Lower lobe of right lung (tissue), 2 donors: Measurements from ENCODE around the gene ZSCAN9. TPM values are rescaled to one million over a fixed set of nuclear protein-coding genes. Genes with fewer than 3 reads are reported as not detected.

Source experiments
- ATAC-seq, 2 donors: fragments of 200-7000 bp; cut with Tn5 transposase; one replicate each; pipeline ENCODE4 v1.9.1; 2020 to 2022; ENCODE audit warnings: mild to moderate bottlenecking in 2 of 2, moderate library complexity in 2 of 2
- DNase-seq: peaks from one replicate; pipeline ENCODE4 v3.0.0-alpha.2; 2020
- H3K27ac ChIP-seq: fragments of 200-600 bp; one replicate; pipeline ENCODE4 v1.8.0; 2022
- H3K27me3 ChIP-seq: fragments of 200-600 bp; one replicate; pipeline ENCODE4 v1.8.0; 2022; ENCODE audit warnings: low read depth
- H3K36me3 ChIP-seq: fragments of 200-600 bp; one replicate; pipeline ENCODE4 v1.8.0; 2022; ENCODE audit warnings: mild to moderate bottlenecking
- H3K4me1 ChIP-seq: fragments of 200-600 bp; one replicate; pipeline ENCODE4 v1.8.0; 2022
- H3K4me3 ChIP-seq: fragments of 200-600 bp; one replicate; pipeline ENCODE4 v1.8.0; 2022; ENCODE audit warnings: mild to moderate bottlenecking
- H3K9me3 ChIP-seq: fragments of 200-600 bp; one replicate; pipeline ENCODE4 v1.8.0; 2022
- intact Hi-C: fragments of 100-400 bp; cut with DNase I; formaldehyde crosslinking; loops from one replicate; pipeline ENCODE4 v1.11.0; 2022
- total RNA-seq: library from RNA; stranded (reverse); fragmentation: NEBNext Ultra II Directional; extraction: Animal tissue kit (Norgen Biotek cat#: 25700); gene quantifications from one replicate; pipeline ENCODE4 v1.2.1, GENCODE V29; 2021
- TF ChIP-seq, protein P1 (sequence below): fragments of 200-600 bp; IDR thresholded peaks from one replicate; pipeline ENCODE4 v1.8.0; 2022; ENCODE audit warnings: antibody characterized with exemption, mild to moderate bottlenecking
- donor health status: DM: no; HTN: yes; CAD: no; lungs with severe emphysema.

ZSCAN9 gene
- total RNA-seq, 1 donor from 2014 or later, result 11.3 TPM

DNA sequence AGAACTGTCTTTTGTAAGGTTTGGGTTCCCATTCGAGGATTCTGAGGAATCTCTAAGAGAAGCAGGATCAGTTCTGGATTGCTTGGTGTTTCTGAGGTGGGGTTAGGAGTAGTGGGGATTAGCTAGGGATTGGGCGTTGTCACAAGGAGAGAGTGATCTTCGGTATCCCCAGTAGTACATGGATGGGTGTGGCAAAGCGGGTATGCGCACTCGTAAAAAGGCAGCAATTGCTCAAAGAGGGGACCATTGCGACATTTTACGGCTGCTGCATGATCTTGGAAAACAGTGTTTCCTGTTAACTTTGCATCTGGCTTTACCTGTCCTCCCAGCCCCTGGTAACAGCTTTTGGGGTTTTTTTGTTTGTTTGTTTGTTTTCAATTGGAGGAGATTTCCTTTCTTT lies 9.7 kb upstream of the ZSCAN9 start:
- Histone ChIP-seq H3K4me1 (peaks cover 27% of the 10 kb centered on the region), H3K27me3 (peaks cover 51% of the 10 kb centered on the region), H3K4me3 (no peak overlapping the region), H3K27ac (no peak overlapping the region), H3K9me3 (no peaks in the 10 kb centered on the region), H3K36me3 (no peaks in the 10 kb centered on the region)
- intact Hi-C loops, result no loop called here
- TF ChIP-seq, protein P1, sequence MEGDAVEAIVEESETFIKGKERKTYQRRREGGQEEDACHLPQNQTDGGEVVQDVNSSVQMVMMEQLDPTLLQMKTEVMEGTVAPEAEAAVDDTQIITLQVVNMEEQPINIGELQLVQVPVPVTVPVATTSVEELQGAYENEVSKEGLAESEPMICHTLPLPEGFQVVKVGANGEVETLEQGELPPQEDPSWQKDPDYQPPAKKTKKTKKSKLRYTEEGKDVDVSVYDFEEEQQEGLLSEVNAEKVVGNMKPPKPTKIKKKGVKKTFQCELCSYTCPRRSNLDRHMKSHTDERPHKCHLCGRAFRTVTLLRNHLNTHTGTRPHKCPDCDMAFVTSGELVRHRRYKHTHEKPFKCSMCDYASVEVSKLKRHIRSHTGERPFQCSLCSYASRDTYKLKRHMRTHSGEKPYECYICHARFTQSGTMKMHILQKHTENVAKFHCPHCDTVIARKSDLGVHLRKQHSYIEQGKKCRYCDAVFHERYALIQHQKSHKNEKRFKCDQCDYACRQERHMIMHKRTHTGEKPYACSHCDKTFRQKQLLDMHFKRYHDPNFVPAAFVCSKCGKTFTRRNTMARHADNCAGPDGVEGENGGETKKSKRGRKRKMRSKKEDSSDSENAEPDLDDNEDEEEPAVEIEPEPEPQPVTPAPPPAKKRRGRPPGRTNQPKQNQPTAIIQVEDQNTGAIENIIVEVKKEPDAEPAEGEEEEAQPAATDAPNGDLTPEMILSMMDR, result no peak
- DNase-seq, result no peak
- ATAC-seq, result no peak

DNA sequence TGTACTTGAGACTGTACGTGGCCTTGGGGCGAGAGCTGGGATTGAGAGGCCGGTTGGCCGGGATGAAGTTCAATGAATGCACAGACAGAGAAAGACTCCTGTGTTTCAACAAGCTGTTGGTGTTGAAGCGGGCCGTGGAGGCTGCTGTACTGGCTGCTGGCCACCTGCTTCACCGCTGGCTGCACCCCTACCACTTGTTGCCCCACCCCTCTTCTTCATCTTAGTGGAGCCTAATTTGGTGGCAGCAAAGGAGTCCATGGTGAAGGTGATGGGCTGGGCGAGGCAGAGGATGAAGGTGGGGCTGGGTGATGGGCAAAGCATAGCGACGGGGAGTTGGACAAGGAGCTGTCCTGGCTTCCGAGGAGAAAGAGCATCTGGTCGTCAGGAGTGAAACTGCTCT lies 7.2 kb upstream of the ZSCAN9 start:
- no peaks in the 10 kb centered on the region for H3K36me3 ChIP-seq
- no peak overlapping the region for H3K27ac ChIP-seq
- peak overlapping the region; percentile 68 for H3K4me3 ChIP-seq
- DNase-seq (no peak), ATAC-seq (no peak)
- TF ChIP-seq, protein P1, result no peak
- intact Hi-C loops, result no loop called here
- peaks cover 26% of the 10 kb centered on the region for H3K27me3 ChIP-seq
- H3K9me3 ChIP-seq, result no peaks in the 10 kb centered on the region
- H3K4me1 ChIP-seq, result peaks cover 16% of the 10 kb centered on the region

GRCh38 chr6:28218312-28219248 lies 6.5 kb upstream of the ZSCAN9 start:
- peaks cover 20% of the 10 kb centered on the region for H3K27me3 ChIP-seq
- ATAC-seq (peak; percentile 95 to 98), DNase-seq (peak; percentile 86)
- TF ChIP-seq, protein P1, result no peak
- no peaks in the 10 kb centered on the region for H3K36me3 ChIP-seq
- H3K4me1 ChIP-seq, result peaks cover 13% of the 10 kb centered on the region
- peak overlapping the region; percentile 68 for H3K4me3 ChIP-seq
- intact Hi-C loops, result no loop called here
- H3K27ac ChIP-seq, result peak overlapping the region; percentile 81
- H3K9me3 ChIP-seq, result no peaks in the 10 kb centered on the region

- H3K36me3 ChIP-seq, result no peaks in the 10 kb centered on the region
- no peak overlapping the region for H3K4me3 ChIP-seq
- DNase-seq (no peak), ATAC-seq (no peak)
- TF ChIP-seq, protein P1, result no peak
- peaks cover 18% of the 10 kb centered on the region for H3K4me1 ChIP-seq
- H3K9me3 ChIP-seq, result no peaks in the 10 kb centered on the region
- intact Hi-C loops, result no loop called here
- H3K27ac ChIP-seq, result no peak overlapping the region
- H3K27me3 ChIP-seq, result peaks cover 8% of the 10 kb centered on the region
Measured at GRCh38 chr6:28220257-28221133, 4.6 kb upstream of the ZSCAN9 start.

- peaks cover 25% of the 10 kb centered on the region for H3K36me3 ChIP-seq
- DNase-seq, result no peak
- TF ChIP-seq, protein P1, result no peak
- H3K4me1 ChIP-seq, result peaks cover 15% of the 10 kb centered on the region
- H3K27me3 ChIP-seq, result no peaks in the 10 kb centered on the region
- peak in 1 of 2 donors; percentile 2 for ATAC-seq
- H3K27ac ChIP-seq, result peak overlapping the region; percentile 80
- intact Hi-C loops, result no loop called here
- no peaks in the 10 kb centered on the region for H3K9me3 ChIP-seq
- H3K4me3 ChIP-seq, result peak overlapping the region; percentile 82
Measured at GRCh38 chr6:28224131-28225055, 682 bp upstream of the ZSCAN9 start.
